Fibroblast of villous mesenchyme (primary cell): ENCODE data around the gene PARVA. TPM values are rescaled to one million over a fixed set of nuclear protein-coding genes. Genes with fewer than 3 reads are reported as not detected.

Source experiments
- DNase-seq: peaks from one replicate; pipeline ENCODE4 v3.0.0-alpha.2; 2010; ENCODE audit warnings: low read depth
- H3K4me3 ChIP-seq: 2 replicates; pipeline ENCODE4 v1.5.1; 2011; ENCODE audit warnings: low read depth, mild to moderate bottlenecking, low read length
- CTCF ChIP-seq: IDR thresholded peaks from 2 replicates; pipeline ENCODE4 v1.5.1; 2012; ENCODE audit warnings: low read depth, mild to moderate bottlenecking, low read length; ENCODE audit not compliant: insufficient read depth
- total RNA-seq: library from RNA; depleted of rRNA; stranded (reverse); fragments of >200 nt; gene quantifications from 2 replicates; pipeline ENCODE4 v1.2.3, GENCODE V29; 2012

Gene PARVA
- total RNA-seq, 1 donor: 76.4 TPM

GRCh38 chr11:12543596-12544415 is 166.4 kb downstream of the PARVA start:
- H3K4me3 ChIP-seq: no peak overlapping the region
- no peak for TF ChIP-seq CTCF
- DNase-seq: no peak

DNA sequence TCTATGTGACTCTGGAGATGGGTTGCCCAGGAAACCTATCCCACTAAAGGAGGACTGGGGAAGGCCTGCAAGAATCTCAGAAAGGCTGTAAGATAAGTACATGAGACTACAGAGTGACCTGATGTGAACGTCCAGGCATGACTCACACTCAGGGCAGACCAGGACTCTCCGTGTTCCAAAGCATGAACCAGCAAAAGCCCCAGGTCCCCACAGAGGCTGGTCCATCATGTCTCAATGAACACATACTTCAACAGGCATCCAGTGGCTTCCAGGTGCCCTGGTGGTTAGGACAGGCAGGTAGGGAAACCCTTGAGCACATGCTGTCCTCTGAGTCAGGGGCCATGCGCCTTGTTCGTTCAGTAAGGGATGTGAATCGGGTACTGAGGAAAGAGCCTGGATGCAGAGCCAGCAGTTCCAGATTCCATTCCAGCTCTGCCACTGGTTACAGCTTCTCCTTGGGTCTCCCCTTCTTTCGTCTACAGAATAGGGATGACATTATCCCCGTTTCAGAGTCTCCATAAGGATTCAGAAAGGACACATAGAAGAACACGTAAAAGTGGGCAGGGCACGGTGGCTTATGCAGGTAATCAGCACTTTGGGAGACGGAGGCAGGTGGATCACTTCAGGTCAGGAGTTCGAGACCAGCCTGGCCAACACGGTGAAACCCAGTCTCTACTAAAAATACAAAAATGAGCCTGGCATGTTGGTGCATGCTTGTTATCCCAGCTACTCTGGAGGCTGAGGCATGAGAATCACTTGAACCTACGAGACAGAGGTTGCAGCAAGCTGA is 167.8 kb downstream of the PARVA start:
- TF ChIP-seq CTCF: no peak
- H3K4me3 ChIP-seq: no peak overlapping the region
- DNase-seq: peak; percentile 20

GRCh38 chr11:12546122-12546521 is 168.8 kb downstream of the PARVA start:
- no peak overlapping the region for H3K4me3 ChIP-seq
- no peak for DNase-seq
- TF ChIP-seq CTCF: no peak

GRCh38 chr11:12546660-12547059 is 169.3 kb downstream of the PARVA start:
- H3K4me3 ChIP-seq: no peak overlapping the region
- no peak for DNase-seq
- TF ChIP-seq CTCF: no peak

DNA sequence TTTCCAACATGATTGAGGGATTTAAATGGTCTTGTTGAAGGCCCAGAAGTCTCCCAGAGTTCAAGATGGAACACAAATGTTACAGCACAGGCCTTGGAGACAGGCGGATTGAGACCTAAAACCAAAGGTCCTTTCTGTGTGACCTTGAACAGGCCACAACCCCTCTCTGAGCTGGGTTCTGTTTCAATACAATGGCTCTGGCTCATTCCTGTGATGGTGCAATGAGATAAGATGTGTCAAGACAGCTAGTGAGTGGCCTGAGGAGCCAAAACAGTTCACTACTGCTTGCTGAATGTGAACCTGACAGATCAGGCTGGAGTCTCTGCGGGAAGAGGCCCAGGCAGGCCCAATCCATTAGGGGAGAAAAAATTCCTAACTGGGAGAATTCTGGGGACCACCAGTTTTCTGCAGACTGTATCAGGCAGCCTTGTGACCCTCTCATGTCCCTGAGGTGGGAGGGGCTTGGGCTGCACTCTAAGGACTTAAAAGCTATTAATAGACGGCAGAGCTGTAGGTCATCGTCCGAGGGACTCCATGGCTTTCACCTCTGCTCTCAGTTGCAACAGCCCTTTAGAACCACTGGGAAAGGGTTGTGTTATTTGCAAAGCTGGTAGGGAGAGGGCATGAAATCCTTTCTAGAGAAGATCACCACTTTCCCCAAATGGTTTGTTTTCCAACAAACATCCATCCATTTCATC is 170.7 kb downstream of the PARVA start:
- no peak for DNase-seq
- TF ChIP-seq CTCF: no peak

DNA sequence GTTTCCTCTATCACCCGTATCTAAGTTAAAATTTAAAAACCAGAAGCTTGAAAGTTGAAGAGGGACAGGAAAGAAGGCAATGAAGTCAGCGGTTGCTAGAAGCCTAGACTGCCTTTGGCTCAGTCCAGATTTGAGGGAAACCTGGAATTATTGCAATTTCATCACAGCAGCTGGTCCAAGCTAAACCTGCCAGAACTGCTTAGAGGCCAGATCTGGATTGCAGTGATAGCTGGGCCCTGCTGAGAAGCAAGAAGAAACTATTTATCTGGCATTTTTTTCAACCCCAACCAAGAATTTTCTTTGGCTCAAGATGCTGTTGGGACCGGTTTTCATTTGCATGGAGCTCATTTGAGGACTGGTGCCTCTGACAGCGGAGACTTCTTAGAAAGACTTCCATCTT is 175.3 kb downstream of the PARVA start:
- peak; percentile 83 for DNase-seq
- no peak for TF ChIP-seq CTCF
- H3K4me3 ChIP-seq: no peak overlapping the region

More for the DNA sequence above, 170.7 kb downstream of the PARVA start:
- no peak overlapping the region for H3K4me3 ChIP-seq
